ENCODE results near the gene SNX33.

DNA sequence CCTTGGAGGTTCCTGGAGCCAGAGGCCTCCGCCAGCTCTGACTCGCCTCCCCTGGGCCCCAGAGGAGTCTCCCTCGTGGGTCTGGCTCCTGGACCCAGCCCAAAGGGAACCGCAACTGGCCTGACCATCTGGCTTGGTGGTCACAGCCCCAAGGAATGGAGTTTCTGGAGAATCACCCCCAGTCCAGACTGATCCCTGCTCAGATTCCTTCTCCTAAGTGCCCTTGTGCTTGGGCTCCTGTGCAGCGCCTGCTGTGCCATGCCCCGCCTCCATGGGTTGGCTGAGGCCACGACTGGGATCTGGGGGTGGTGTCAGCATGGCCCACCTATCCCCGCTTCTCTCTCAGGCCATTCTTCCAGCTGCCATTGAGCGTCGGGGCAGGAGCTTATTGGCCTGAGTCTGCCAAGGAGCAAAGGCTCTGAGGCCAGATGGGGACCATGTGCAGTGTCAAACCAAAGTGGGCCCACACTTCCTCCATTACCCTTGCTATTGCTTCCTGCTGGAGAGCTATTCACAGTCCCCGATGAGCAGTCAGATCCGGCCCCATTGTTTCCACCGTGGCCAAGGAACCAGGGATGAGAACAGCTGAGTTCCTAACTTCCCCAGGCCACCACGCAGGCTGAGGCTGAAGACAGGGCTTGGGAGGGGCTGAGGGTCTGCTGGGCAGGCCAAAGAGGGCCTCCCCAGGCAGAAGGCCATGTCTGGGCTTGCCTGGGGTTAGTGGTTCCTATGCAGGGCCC lies 46.0 kb downstream of the SNX33 start:
- TF ChIP-seq, protein P1, sequence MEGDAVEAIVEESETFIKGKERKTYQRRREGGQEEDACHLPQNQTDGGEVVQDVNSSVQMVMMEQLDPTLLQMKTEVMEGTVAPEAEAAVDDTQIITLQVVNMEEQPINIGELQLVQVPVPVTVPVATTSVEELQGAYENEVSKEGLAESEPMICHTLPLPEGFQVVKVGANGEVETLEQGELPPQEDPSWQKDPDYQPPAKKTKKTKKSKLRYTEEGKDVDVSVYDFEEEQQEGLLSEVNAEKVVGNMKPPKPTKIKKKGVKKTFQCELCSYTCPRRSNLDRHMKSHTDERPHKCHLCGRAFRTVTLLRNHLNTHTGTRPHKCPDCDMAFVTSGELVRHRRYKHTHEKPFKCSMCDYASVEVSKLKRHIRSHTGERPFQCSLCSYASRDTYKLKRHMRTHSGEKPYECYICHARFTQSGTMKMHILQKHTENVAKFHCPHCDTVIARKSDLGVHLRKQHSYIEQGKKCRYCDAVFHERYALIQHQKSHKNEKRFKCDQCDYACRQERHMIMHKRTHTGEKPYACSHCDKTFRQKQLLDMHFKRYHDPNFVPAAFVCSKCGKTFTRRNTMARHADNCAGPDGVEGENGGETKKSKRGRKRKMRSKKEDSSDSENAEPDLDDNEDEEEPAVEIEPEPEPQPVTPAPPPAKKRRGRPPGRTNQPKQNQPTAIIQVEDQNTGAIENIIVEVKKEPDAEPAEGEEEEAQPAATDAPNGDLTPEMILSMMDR (IDR thresholded peaks at IDR 0.05): no peak
- no peak for TF ChIP-seq POLR2A (IDR thresholded peaks at IDR 0.05)
